Right hindlimb (tissue), 1 donor: ENCODE measurements around the gene ASPN.

Experiments used
- DNase-seq: peaks from one replicate; pipeline ENCODE4 v3.0.0-alpha.2; 2018

The ASPN gene

DNA sequence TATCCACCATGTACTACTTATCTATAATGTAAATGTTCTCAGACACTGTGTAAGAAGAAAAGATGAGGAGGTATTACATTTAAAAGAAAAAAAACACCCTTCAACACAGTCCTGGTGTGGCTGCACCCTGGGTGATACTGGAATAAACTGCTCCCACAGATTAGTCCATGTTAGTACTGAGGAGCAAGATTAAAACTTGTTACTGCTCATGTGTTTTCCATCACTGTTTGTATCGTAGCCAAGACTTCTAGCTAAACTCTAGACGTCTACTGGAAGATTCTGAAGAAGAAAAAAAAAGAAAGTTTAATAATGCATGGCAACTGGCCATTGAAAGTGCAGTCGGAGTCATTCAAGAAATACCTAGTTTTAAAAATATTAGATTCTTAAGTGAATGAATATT, at the start of gene ASPN:
ASPN (minus strand) TSS at position 178 of the 400 bp plus-strand sequence.
- peak; percentile 56 for DNase-seq

DNA sequence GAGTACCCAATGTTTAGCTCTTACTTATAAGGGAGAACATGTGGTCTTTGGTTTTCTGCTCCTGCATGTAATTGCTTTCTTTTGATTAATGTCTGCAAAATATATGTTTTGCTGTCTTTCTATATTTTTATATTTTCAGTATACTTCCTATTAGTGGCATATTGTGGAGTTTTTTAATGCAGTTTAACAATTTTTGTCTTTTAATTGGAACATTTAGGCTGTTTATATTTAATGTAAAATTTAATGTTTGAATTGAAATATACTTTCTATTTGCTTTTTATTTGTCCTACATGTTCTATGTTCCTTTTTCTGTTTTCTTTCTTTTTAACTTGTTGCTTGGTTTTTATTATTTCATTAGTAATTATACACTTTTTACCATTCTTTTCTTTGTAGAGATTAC, 48.6 kb upstream of the ASPN start:
- no peak for DNase-seq

DNA sequence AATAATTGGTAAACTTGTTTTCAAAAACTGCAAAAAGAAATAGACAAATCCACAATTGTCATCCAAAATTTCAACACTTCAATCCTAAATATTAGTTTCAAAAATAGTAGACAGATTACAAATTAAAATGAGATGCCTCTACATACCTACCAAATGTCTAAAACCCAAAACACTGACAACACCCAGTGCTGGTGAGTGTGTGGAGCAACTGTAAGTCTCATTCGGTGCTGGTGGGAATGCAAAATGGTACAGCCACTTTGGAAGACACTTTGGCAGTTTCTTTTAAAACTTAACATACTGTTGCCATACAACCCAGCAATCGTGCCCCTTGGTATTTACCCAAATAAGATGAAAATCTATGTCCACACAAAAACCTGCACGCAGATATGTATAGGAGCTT, 46.8 kb upstream of the ASPN start:
- DNase-seq = no peak

DNA sequence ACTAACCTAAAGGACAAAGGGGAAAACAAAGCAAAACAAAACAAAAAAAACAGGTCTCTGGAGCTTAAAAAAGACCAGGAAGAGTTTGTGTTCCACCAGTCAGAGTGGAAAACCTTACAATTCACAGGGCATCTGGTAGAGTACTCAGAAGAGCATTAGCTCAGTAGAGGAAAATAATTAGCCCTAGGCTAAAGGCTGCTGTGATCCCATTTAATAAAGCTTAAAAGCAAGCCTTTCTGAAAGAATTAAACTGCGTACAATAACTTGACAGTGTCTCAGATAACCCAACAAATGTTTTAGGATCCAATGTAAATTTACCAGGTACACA, 46.2 kb upstream of the ASPN start:
- no peak for DNase-seq

DNA sequence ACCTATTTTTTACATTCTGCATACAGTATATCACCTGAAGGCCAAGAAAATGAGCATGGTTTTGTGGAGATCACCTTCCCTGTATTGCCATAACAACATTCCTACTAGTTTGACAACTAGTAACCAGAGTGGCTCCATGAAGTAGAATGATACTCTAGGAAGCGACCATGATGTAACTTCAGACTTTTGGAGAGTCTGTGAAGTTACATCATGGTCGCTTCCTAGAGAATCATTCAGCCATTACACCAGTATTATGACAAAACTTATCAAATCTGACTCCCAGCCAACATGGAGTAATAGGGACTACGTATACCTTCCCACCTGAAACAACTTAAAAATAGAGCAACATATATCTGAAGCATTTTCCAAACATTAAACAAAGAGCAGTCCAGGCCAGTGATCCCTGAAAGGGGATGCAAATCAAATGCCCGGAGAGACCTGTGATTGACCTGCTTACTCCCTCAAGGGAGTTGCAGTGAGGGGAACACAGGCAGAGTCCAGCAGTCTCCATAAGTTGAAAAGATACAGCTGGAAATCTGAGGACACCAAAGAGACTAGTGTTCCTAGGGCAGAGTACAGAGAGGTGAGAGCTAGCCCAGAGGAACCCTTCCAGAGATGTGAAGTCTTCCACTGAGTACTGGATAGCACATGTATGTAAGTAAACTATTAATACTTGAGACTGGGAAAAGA, 45.7 kb upstream of the ASPN start:
- DNase-seq = no peak

DNA sequence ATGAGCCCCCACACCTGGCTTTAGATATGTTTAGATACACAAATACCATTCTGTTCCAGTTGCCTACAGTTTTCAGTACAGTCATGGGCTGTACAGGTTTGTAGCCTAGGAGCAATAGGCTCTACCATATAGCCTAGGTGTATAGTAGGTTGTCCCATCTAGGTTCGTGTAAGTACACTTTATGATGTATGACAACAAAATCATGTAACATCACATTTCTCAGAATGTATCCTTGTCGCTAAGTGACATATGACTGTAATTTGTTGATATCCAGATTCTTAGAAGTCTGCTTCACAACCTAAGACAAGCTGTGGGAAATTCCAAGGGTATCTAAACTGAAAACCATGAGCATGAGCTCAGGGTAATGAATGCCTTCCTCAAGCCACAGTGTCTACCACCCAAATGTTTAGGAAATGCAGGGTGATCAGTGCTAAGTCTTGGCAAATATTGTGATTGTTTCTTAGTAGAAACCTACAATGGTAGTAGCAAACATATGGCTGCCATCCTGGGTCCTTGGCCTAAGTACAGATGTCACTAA, 45.1 kb upstream of the ASPN start:
- no peak for DNase-seq

DNA sequence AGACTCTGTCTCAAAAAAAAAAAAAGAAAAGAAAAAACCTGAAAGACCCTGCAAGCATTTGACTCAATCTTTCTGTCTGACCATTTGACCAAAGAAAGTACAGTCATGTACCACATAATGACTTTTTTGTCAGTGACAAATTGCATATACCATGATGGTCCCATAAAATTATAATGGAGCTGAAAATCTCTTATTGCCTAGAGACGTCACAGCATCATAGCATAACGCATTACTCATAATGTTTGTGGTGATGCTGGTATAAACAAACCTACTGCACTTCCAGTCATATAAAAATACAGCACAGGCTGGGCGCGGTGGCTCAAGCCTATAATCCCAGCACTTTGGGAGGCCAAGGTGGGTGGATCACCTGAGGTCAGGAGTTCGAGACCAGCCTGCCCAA, 43.0 kb upstream of the ASPN start:
- no peak for DNase-seq

DNA sequence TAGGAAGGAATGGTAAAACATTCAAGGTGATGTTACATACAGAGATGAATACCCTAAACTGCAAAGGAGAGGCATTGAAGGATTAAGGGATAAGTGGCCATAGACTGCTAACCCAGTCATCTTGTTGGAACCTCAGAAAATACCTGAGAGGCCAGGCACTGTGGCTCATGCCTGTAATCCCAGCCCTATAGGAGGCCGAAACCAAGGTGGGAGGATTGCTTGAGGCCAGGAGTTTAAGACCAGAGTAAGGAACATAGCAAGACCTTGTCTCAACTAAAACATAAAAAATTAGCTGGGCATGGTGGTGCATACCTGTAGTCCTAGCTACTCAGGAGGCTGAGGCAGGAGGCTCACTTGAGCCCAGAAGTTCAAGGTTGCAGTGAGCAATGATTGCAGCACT, 42.6 kb upstream of the ASPN start:
- no peak for DNase-seq

DNA sequence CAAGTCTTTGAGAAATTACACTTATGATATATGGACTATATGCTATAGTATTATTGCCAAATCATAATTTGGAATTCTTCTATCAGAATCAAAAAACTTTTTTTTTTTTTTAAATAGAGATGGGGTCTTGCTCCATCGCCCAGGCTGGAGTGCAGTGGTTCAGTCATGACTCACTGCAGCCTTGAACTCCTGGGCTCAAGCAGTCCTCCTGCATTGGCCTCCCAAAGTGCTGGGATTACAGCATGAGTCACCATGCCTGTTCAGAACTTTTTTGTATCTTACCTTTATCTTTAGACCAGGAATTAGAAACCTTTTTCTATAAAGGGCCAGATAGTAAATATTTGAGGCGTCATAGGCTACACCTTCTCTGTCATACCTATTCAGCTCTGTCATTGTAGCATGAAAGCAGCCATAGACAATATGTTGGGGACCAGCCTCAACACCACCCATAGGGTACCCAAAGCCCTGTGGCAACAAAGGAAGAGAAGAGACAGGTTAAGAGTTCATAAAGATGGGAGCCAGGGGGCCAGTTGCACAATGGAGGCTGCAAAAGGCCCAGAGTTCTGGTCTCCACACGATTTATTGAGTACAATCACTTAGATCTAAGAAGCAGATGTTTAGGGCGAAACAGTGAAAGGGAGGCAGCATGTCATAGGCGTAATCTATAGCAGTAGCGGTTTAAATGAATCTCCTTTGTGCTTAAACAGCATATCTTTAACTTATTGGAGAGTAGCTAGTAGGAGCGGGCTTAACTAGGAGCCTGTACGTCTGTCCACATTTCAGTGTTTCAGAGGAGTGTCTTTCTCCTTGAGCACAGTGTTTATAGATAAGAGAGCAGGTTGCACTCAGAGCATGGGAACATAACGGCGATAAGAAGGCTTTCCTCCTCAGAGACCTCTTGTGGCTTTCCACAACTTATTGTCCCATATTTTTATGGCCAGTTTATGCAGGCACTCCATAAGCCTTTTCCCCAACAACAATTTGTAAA, 41.0 kb upstream of the ASPN start:
- no peak for DNase-seq

DNA sequence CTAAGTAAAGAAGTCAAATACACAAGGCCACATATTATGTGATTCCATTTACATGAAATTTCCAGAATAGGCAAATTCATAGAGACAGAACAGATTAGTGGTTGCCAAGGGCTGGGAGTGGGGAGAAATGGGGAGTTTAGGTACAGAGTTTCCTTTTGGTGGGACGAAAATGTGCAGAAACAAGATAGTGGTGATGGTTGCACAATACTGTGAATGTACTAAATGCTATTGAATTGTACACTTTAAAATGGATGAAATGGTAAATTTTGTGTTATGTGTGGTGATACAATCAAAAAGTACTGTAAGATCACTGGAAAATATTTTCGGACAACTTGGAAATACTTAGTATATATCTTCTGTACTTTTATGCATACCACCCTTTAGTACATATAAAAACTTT, 38.5 kb upstream of the ASPN start:
- no peak for DNase-seq

DNA sequence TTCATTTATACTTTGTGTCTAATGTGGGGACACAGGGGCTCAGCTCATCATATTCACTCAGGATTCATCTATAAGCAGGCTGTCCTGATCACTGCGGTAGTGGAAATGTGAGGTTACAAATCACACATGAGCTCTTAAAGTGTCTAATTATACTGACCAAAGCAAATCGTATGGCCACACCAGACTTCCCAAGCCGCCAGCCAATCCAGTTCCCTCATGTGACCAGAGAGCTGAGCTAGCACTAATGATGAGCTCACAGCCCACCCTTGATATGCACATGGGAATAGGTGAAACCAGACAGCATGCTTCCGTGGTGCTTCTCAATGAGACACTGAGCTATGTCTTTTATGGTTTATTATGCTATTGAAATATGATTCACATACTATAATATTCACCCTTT, 35.9 kb upstream of the ASPN start:
- no peak for DNase-seq

DNA sequence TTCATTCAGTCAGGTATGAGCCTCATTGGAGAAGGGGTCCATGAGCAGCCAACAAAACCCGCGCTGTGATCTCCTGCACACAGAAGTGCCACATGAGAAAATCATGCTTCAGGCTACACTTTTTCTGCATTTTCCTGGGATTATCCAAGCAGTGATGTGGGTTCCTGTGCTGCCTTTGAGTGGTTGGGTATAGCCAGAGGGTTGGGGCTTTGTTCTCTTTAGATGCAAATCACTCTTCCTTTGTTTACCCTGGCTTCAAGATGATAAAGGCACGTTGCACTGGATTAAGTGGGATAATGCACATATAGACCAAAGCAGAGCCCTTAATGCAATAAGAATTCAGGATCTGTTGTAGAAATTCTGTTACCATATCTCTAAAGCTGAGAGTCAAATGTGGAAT, 34.7 kb upstream of the ASPN start:
- no peak for DNase-seq

DNA sequence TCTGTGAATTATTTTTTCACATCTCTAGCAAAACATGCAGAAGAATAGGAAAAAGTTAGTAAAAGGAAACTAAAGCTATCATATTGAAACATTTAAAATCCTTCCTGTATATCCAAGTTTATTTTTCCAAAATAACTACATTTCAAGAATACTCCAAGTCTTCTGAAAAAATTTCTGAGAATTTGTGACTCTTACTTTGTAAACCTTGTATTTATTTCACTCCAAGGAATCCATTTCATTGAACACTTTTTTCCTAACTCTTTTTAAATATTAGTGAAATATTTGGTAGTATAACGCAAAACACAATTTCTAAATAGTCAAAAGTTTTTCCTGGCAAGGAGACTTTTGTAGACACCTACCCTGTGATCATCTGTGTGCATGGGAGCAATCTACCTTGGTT, 34.2 kb upstream of the ASPN start:
- no peak for DNase-seq

DNA sequence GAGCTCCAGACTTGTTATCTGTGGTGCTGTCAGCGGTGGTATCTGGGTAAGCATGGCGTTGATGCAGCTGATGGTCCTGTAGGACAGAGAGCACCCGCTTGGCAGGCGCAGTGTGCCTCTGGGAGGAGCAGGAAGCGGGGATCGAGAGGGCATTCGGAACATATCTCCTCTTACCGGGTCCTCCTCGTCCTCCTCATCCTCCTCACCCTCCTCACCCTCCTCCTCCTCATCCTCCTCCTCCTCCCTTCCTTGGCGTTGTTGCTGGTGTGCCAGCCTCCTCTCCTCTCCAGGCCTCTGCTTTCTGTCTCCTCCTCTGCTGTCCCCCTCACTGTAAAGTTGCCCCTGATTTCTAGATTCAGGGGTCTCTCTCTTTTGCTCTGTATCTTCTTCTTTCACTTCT, 32.3 kb upstream of the ASPN start:
- no peak for DNase-seq

DNA sequence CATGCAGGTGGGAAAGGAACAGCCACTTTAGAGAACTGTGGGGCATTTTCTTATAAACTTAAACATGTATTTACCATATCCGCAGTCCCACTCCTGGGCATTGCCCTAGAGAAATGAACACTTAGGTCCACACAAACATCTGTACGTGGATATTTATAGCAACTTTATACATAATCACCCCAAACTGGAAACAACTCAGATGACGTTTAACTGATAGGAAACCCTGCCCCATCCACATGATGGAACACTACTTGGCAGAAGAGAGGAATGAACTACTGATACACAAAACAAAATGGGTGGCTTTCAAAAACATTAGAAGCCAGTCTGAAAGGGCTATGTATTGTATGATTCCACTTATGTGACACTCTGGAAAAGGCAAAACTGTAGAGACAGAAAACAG, 31.0 kb upstream of the ASPN start:
- no peak for DNase-seq

DNA sequence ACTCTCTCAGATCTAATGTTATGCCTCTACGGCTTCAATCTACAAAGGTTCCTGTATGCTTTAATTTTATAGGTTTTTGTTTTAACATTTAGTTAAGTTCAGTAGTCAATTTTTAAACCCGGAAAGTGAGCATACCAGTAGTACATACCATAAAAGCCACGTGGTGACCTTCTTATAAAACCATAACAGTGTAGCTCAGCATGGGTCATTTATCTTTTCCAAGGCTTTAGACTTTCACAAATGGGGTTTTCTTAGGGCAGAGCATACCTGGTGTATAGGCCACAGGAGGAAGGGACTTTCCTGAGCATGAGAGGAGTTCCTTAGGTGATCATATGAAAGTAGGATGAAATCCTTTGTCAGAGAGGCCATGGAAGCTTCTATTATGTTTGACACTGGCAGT, 30.3 kb upstream of the ASPN start:
- DNase-seq = no peak

DNA sequence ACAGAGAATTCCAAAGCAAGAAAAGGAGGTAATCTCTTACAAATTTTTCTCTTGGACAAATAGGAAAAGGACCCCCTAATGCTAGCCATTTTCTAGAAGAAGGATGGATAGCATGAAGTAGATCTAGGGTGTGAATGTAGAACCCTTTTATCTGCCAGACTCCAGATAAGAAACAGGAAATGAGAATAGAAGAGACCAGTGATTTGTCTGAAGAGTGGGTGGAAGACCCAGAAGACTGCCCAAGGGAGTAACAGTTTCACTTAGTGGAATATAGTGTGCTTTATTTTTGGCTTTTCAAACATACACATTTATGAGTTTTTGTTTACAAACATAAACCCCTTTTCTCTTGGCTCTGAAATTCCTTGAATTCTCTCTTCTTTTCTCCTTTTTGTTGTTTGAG, 28.4 kb upstream of the ASPN start:
- no peak for DNase-seq

DNA sequence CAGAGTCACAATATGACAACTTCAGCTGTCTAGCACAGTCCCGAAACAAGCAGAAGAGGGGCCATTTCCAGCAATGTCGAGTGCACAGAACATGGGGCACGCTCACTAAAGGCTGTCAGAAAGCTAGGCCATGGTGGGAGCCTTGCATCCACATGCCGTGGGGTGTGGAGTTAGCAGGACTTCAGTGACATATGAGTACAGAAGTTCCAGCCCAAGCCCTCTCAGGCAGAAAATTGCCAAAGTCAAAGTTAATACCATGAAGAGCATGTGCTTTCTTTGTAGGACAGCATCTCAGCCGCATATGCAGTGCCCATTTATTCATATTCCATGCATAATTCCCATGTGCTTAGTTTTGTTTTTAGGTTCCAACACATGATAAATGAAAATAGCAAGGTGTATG, 26.7 kb upstream of the ASPN start:
- DNase-seq = no peak

DNA sequence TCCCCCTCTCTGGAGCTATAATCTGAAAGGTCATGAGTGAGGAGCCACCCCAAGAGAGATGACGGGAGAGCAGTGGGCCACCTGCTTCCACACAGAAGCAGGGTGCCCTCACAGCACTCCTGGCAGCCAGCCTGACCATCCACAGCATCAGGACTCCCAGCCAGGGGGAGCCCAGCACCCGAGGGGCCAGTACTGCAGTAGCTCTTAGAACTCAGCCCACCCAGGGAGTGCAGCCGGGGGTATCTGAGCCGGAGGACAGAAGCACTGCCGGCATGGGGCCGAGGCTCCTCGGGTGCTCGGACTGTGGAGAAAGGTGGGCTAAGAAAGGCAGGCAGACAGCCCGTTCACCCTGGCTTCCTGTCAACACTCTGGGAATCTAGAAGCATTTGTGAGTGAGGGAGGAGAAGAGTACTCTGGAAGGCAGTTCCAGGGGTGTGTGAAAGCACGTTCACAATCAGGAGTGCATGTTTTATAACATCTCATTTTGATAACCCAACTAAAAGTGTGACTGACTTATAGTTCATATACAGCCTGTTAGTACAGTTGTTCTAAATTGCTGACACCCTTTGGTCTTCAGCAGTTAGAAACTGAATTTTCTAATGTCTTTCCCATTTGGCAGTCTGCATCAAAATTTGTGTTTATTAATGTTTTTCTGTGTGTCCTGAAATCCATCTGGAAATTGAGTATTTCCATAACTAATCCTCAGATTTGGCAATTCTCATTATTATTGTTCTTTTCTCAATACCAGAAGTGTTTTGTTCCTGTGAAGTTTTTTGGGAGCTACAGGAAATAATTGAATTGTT, 25.9 kb upstream of the ASPN start:
- DNase-seq = peak; percentile 53

DNA sequence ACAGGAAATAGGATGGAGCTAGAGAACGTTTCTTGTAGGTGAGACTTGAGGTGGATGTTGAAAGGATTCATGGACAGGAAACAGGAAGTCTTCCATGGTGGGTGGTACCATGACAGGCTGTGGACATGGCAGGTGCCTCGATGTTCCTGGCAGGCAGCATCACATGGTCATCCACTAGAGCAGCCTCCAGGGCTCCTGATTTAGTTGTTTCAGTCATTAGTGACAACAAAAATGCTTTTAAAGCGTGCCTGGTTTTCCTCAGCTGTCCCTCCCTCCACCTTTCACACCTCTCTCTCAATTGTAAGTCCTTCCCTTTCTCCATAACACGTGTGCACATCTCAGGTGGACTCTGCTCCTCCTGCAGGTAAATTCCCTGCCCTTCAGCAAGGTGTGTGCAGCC, 25.2 kb upstream of the ASPN start:
- no peak for DNase-seq

DNA sequence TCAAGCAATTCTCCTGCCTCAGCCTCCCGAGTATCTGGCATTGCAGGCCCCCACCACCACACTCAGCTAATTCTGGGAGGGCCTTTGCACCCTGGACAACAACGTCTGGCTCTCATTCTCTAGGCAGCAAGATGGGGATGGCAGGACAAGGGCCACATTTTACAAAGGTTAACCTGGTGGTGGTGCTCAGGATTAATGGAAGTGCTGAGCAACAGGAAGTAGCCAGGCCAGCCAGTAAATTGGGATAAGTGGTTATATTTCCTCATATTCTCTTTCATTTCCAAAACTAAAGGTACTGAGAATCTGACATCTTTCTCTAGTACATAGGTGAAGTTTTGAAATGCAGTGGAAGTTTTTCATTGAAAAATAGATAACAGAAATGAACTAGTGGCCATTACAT, 24.7 kb upstream of the ASPN start:
- DNase-seq = no peak

DNA sequence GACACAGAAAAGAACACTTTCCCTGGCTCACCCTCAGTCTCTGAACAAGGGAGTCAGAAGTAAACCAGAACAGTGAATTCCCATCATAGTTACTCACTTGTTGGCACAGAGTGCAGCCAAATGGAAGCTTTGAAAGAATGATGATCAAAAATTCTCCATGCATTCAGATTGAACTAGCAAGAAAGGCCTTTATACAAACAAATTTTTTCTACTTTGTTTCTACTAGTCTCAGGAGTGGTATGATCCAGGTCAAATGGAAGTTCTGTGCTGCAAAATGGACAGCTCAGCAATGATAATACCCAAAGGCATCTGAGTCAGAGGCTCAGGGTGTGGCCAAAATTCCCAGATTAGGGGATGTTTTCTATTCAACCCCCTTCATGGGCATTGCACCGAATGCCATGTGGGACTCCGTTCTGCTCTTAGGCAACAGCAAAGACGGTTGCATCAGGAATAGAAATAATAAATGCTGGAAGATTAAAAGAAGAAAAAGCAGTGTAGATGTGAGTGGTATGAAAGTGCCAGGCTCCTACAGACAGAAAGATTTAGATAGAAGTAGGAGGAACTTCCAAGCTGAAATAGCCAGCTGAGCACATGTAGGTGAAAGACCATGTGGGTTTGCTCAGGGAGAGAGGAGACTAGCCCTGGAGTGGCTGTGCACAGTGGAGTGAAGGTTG, 24.0 kb upstream of the ASPN start:
- peak; percentile 78 for DNase-seq

DNA sequence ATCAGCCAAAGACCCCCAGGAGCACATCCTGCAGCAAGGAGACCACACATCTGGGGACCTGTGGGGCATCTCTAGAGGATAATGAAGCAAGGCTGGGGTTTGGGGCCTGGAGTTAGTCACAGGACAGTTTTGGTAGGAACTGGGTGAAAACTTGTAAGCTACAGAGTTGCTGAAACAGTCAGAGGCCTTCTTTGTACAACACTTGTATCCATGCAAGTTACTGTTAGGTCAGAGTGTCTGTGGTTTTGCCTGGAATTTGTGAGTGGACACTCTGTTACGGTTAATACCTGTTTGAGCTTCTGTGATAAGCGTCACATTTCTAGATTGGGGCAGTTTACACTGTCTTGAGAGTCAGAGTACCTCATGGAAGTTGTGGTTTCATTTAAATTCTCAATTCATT, 22.6 kb upstream of the ASPN start:
- DNase-seq = no peak
